ENCODE results near the gene RPUSD2. TPM values are rescaled to one million over a fixed set of nuclear protein-coding genes. Genes with fewer than 3 reads are reported as not detected.

The RPUSD2 gene
- total and polyA plus RNA-seq, 2 donors (not counting 3 experiments of a cell fraction or from before 2014, with no cell fraction given), result 7.0 to 11.4 TPM

DNA sequence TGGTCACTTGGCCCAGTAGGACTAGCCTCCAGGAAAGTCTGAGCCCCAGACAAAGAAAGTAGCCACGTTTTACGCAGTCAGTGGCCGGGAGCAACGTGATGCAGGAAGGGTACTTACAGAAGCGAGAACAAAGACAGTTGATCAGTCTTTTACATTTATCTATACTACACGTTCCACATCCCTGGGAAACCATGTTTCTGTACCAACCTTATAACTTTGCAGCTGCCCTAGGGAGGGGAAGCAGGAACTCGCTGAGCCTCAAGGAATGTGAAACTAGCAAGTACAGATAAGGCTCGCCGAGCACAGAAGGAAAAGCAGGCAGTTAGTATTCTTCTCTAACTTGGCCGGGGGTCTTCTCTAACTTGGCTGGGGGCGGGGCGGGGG, 21.6 kb downstream of the RPUSD2 start:
- intact Hi-C loops (cut with micrococcal nuclease) (loop anchor here (1.0 to 10.0 kb wide), 3 partner anchors 107 to 304 kb away; partner anchors contain the start of genes DNAJC17, RAD51, VPS18 and ZFYVE19), dilution Hi-C loops (cut with MboI; ENCODE audit: extremely low pct_ligation_motif_present, low sequenced_read_pairs) (no loop called here)
- no peaks in the 10 kb centered on the region for H3K9me1 ChIP-seq (replicated peaks; ENCODE audit: control insufficient read depth, extremely low read depth, insufficient read depth, low read length)
- CTCF ChIA-PET, result interaction anchor here (1.6 to 3.2 kb wide), 12 partner anchors 9 to 304 kb away, joined by 6 to 37 read pairs (median 12); partner anchors contain the start of genes CCDC32, RAD51, RPUSD2 and VPS18
- no TSS peak for BruUV-seq (replicated peaks)
- peak overlapping the region; percentile 19 for H3K9ac ChIP-seq (replicated peaks; ENCODE audit: extremely low read depth, insufficient read depth, low read length)
- POLR2A ChIA-PET, result interaction anchor here (1.5 to 2.0 kb wide), 2 partner anchors 21 to 26 kb away, joined by 5 to 6 read pairs; partner anchors contain the start of genes CCDC32 and RPUSD2
- H3K27me3 ChIP-seq (ENCODE audit: control insufficient read depth in 2 of 2, insufficient read depth in 2 of 2, low read length in 2 of 2), result peaks cover 1 to 3% of the 10 kb centered on the region in 2 experiments
- peaks cover 6% of the 10 kb centered on the region for H3K4me1 ChIP-seq (ENCODE audit: control insufficient read depth, extremely low read depth, insufficient read depth, low read length)
- H4K20me1 ChIP-seq (replicated peaks; ENCODE audit: control insufficient read depth, extremely low read depth, insufficient read depth, low read length), result no peaks in the 10 kb centered on the region
- no peaks in the 10 kb centered on the region for H3K36me3 ChIP-seq (ENCODE audit: control insufficient read depth in 2 of 2, extremely low read depth in 1 of 2, insufficient read depth in 2 of 2, low read length in 2 of 2)
- H3K79me2 ChIP-seq (ENCODE audit: control insufficient read depth, insufficient read depth, low read length), result peaks cover 13% of the 10 kb centered on the region
- peak overlapping the region in 1 of 3 experiments; percentile 44 for H3K4me3 ChIP-seq (replicated peaks in 1 of 3; ENCODE audit: insufficient read depth in 1 of 3, low read depth in 1 of 3, low read length in 3 of 3)
- DNase-seq (ENCODE audit: low read depth, low spot score) (no peak), FAIRE-seq (no peak)
- peak overlapping the region; percentile 60 for H3K4me2 ChIP-seq (ENCODE audit: insufficient read depth, low read length)
- TF ChIP-seq EZH2 (IDR thresholded peaks at IDR 0.05; ENCODE audit: borderline replicate concordance, low read depth, low read length, severe bottlenecking) (no peak), JUN (IDR thresholded peaks at IDR 0.05; ENCODE audit: borderline replicate concordance, insufficient read depth, insufficient read length, low read depth) (no peak), FOS (IDR thresholded peaks at IDR 0.05; ENCODE audit: borderline replicate concordance, insufficient read depth, low read length) (no peak), POLR2A (IDR thresholded peaks at IDR 0.05; ENCODE audit: low read depth, low read length) (no peak), POLR2AphosphoS5 (IDR thresholded peaks at IDR 0.05; ENCODE audit: insufficient read depth, low read depth, low read length) (no peak), MYC (IDR thresholded peaks at IDR 0.05; ENCODE audit: low read depth, low read length) (no peak), GATA2 (IDR thresholded peaks at IDR 0.05; ENCODE audit: insufficient read depth, insufficient read length, low read depth, low read length) (no peak)
- TF ChIP-seq, protein P1, sequence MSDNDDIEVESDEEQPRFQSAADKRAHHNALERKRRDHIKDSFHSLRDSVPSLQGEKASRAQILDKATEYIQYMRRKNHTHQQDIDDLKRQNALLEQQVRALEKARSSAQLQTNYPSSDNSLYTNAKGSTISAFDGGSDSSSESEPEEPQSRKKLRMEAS (IDR thresholded peaks at IDR 0.05; ENCODE audit: insufficient read depth, insufficient read length), result no peak
- peak overlapping the region; percentile 76 for H2AFZ ChIP-seq (ENCODE audit: low read depth, low read length)
- no peak overlapping the region for H3K27ac ChIP-seq (ENCODE audit: insufficient read depth, low read depth, low read length)
- H3K9me3 ChIP-seq (replicated peaks; ENCODE audit: control insufficient read depth, insufficient read depth, low read length), result no peaks in the 10 kb centered on the region
